KMS-11 (cell line): Measurements from ENCODE around the gene RAI1.

Experiments used
- H2AFZ ChIP-seq: fragments of 200-600 bp; sonication (generic); 2 replicates; pipeline ENCODE4 v1.6.1; 2016; ENCODE audit warnings: antibody characterized with exemption, mixed run types, low read depth
- H3K27ac ChIP-seq: fragments of 200-600 bp; sonication (generic); 2 replicates; pipeline ENCODE4 v1.6.1; 2016; ENCODE audit warnings: mild to moderate bottlenecking, mixed run types
- H3K27me3 ChIP-seq: fragments of 200-600 bp; sonication (generic); 2 replicates; pipeline ENCODE4 v1.6.1; 2017; ENCODE audit warnings: mild to moderate bottlenecking, low read depth, mixed run types, moderate library complexity; ENCODE audit not compliant: insufficient read depth
- H3K36me3 ChIP-seq: fragments of 200-600 bp; sonication (generic); 2 replicates; pipeline ENCODE4 v1.6.1; 2017; ENCODE audit warnings: mild to moderate bottlenecking, mixed run types; ENCODE audit not compliant: insufficient read depth
- H3K4me1 ChIP-seq: fragments of 200-600 bp; sonication (generic); 2 replicates; pipeline ENCODE4 v1.6.1; 2016; ENCODE audit warnings: mild to moderate bottlenecking, low read depth, mixed run types; ENCODE audit not compliant: poor library complexity, severe bottlenecking
- H3K4me2 ChIP-seq: fragments of 200-600 bp; sonication (generic); 2 replicates; pipeline ENCODE4 v1.7.0; 2016; ENCODE audit warnings: mild to moderate bottlenecking, mixed run types
- H3K4me3 ChIP-seq: fragments of 200-600 bp; sonication (generic); IDR thresholded peaks from 2 replicates; pipeline ENCODE4 v1.6.1; 2017; ENCODE audit warnings: low read depth, low read length, mixed read lengths; ENCODE audit not compliant: insufficient read depth
- H3K79me2 ChIP-seq: fragments of 200-600 bp; sonication (generic); 2 replicates; pipeline ENCODE4 v1.6.1; 2016; ENCODE audit warnings: low read depth, mixed run types; ENCODE audit not compliant: insufficient read depth
- H3K9ac ChIP-seq: fragments of 200-600 bp; sonication (generic); 2 replicates; pipeline ENCODE4 v1.6.1; 2016; ENCODE audit warnings: mild to moderate bottlenecking, mixed run types
- H4K20me1 ChIP-seq: fragments of 200-600 bp; sonication (generic); 2 replicates; pipeline ENCODE4 v1.6.1; 2016; ENCODE audit warnings: mild to moderate bottlenecking, mixed run types; ENCODE audit not compliant: insufficient read depth
- CTCF ChIP-seq: fragments of 200-600 bp; sonication (generic); conservative IDR thresholded peaks from 2 replicates; pipeline ENCODE4 v1.6.1; 2017; ENCODE audit warnings: low read depth, mild to moderate bottlenecking, antibody characterized with exemption, low read length, moderate library complexity, mixed read lengths

The RAI1 gene

GRCh38 chr17:17699491-17699890, 18.2 kb downstream of the RAI1 start:
- no peak overlapping the region for H3K4me2 ChIP-seq
- no peaks in the 10 kb centered on the region for H3K27me3 ChIP-seq
- H4K20me1 ChIP-seq: no peaks in the 10 kb centered on the region
- H3K4me3 ChIP-seq: no peak overlapping the region
- H3K79me2 ChIP-seq: peaks cover 46% of the 10 kb centered on the region; the same call in 1 of the 2 replicates
- no peaks in the 10 kb centered on the region for H3K36me3 ChIP-seq
- no peak overlapping the region for H3K27ac ChIP-seq
- no peak for TF ChIP-seq CTCF
- peaks cover 7% of the 10 kb centered on the region for H3K4me1 ChIP-seq
- no peak overlapping the region for H2AFZ ChIP-seq
- no peak overlapping the region for H3K9ac ChIP-seq

- H3K27me3 ChIP-seq: no peaks in the 10 kb centered on the region
- H3K4me1 ChIP-seq: peaks cover 5% of the 10 kb centered on the region
- H3K36me3 ChIP-seq: no peaks in the 10 kb centered on the region
- no peak overlapping the region for H2AFZ ChIP-seq
- H3K4me3 ChIP-seq: no peak overlapping the region
- H3K4me2 ChIP-seq: no peak overlapping the region
- no peak overlapping the region for H3K27ac ChIP-seq
- no peak for TF ChIP-seq CTCF
- H3K9ac ChIP-seq: no peak overlapping the region
- no peaks in the 10 kb centered on the region for H4K20me1 ChIP-seq
- peaks cover 40% of the 10 kb centered on the region; the same call in 1 of the 2 replicates for H3K79me2 ChIP-seq
Observed at GRCh38 chr17:17700251-17700969, 19.2 kb downstream of the RAI1 start.

- Histone ChIP-seq H3K27ac (no peak overlapping the region), H3K79me2 (peaks cover 33% of the 10 kb centered on the region; the same call in 1 of the 2 replicates), H3K9ac (no peak overlapping the region), H3K27me3 (no peaks in the 10 kb centered on the region), H4K20me1 (no peaks in the 10 kb centered on the region), H3K4me1 (no peaks in the 10 kb centered on the region), H2AFZ (no peak overlapping the region), H3K4me3 (no peak overlapping the region), H3K36me3 (no peaks in the 10 kb centered on the region), H3K4me2 (no peak overlapping the region)
- no peak for TF ChIP-seq CTCF
Observed at GRCh38 chr17:17701112-17701511, 19.9 kb downstream of the RAI1 start.

- no peak for TF ChIP-seq CTCF
- no peak overlapping the region for H3K27ac ChIP-seq
- no peak overlapping the region for H3K4me2 ChIP-seq
- H2AFZ ChIP-seq: no peak overlapping the region
- H3K4me3 ChIP-seq: no peak overlapping the region
- H3K9ac ChIP-seq: no peak overlapping the region
- H3K79me2 ChIP-seq: peaks cover 28% of the 10 kb centered on the region; the same call in 1 of the 2 replicates
- H3K4me1 ChIP-seq: no peaks in the 10 kb centered on the region
- H3K36me3 ChIP-seq: no peaks in the 10 kb centered on the region
- H3K27me3 ChIP-seq: no peaks in the 10 kb centered on the region
- H4K20me1 ChIP-seq: no peaks in the 10 kb centered on the region
Observed at GRCh38 chr17:17701658-17702057, 20.4 kb downstream of the RAI1 start.
